ENCODE results near the gene SLC29A3.

GRCh38 chr10:71325267-71325666 is 6.2 kb downstream of the SLC29A3 start:
- TF ChIP-seq FOXM1 (IDR thresholded peaks at IDR 0.05; ENCODE audit: borderline replicate concordance) (no peak), L3MBTL2 (conservative IDR thresholded peaks at IDR 0.05) (no peak), SP1 (IDR thresholded peaks at IDR 0.05) (no peak), SUZ12 (IDR thresholded peaks at IDR 0.05) (no peak), FOXK2 (IDR thresholded peaks at IDR 0.05) (no peak), ELF4 (IDR thresholded peaks at IDR 0.05) (no peak), ARNT (IDR thresholded peaks at IDR 0.05) (no peak), ZNF384 (IDR thresholded peaks at IDR 0.05) (no peak), FOXA1 (IDR thresholded peaks at IDR 0.05) (no peak), TARDBP (IDR thresholded peaks at IDR 0.05) (no peak), NFRKB (IDR thresholded peaks at IDR 0.05) (no peak), BHLHE40 (IDR thresholded peaks at IDR 0.05; ENCODE audit: borderline replicate concordance) (no peak)

All from HEK293T (cell line).